ENCODE results near the gene FTO.

The FTO gene

GRCh38 chr16:53785916-53786315, 82.0 kb downstream of the FTO start:
- TF ChIP-seq CTCF (IDR thresholded peaks at IDR 0.05; ENCODE audit: control insufficient read depth, extremely low read depth, insufficient read depth): no peak
- no peak overlapping the region for H3K4me3 ChIP-seq (ENCODE audit: low read depth, low read length)
- no peak for DNase-seq (ENCODE audit: low read depth)

GRCh38 chr16:53787423-53787822, 83.5 kb downstream of the FTO start:
- no peak for TF ChIP-seq CTCF (IDR thresholded peaks at IDR 0.05; ENCODE audit: control insufficient read depth, extremely low read depth, insufficient read depth)
- H3K4me3 ChIP-seq (ENCODE audit: low read depth, low read length): no peak overlapping the region

GRCh38 chr16:53789137-53789536, 85.2 kb downstream of the FTO start:
- no peak overlapping the region for H3K4me3 ChIP-seq (ENCODE audit: low read depth, low read length)
- no peak for TF ChIP-seq CTCF (IDR thresholded peaks at IDR 0.05; ENCODE audit: control insufficient read depth, extremely low read depth, insufficient read depth)
- no peak for DNase-seq (ENCODE audit: low read depth)

More at GRCh38 chr16:53787423-53787822, 83.5 kb downstream of the FTO start:
- no peak for DNase-seq (ENCODE audit: low read depth)

GRCh38 chr16:53792161-53792951, 88.4 kb downstream of the FTO start:
- H3K4me3 ChIP-seq (ENCODE audit: low read depth, low read length): no peak overlapping the region
- DNase-seq (ENCODE audit: low read depth): no peak
- TF ChIP-seq CTCF (IDR thresholded peaks at IDR 0.05; ENCODE audit: control insufficient read depth, extremely low read depth, insufficient read depth): no peak

- H3K4me3 ChIP-seq (ENCODE audit: low read depth, low read length): no peak overlapping the region
- DNase-seq (ENCODE audit: low read depth): no peak
- no peak for TF ChIP-seq CTCF (IDR thresholded peaks at IDR 0.05; ENCODE audit: control insufficient read depth, extremely low read depth, insufficient read depth)
Measured at GRCh38 chr16:53803451-53803850, 99.5 kb downstream of the FTO start.

GRCh38 chr16:53803998-53804397, 100.0 kb downstream of the FTO start:
- H3K4me3 ChIP-seq (ENCODE audit: low read depth, low read length): no peak overlapping the region
- TF ChIP-seq CTCF (IDR thresholded peaks at IDR 0.05; ENCODE audit: control insufficient read depth, extremely low read depth, insufficient read depth): no peak
- DNase-seq (ENCODE audit: low read depth): no peak

GRCh38 chr16:53804467-53804866, 100.5 kb downstream of the FTO start:
- DNase-seq (ENCODE audit: low read depth): no peak
- no peak overlapping the region for H3K4me3 ChIP-seq (ENCODE audit: low read depth, low read length)
- no peak for TF ChIP-seq CTCF (IDR thresholded peaks at IDR 0.05; ENCODE audit: control insufficient read depth, extremely low read depth, insufficient read depth)
